Tibial nerve (tissue), 3 donors: Measurements from ENCODE around the gene LTC4S.

Experiments used
- POLR2A ChIP-seq, 2 donors: fragments of 450-650 bp; IDR thresholded peaks; one replicate each; pipeline ENCODE4 v1.6.1; 2017; ENCODE audit warnings: antibody characterized with exemption in 2 of 2, mild to moderate bottlenecking in 2 of 2, moderate library complexity in 2 of 2
- TF ChIP-seq, protein P1 (sequence below), 5 experiments: fragments of 200-600 bp in 3 of 5; fragments of 450-650 bp in 2 of 5; sonication (generic) in 3 of 5; IDR thresholded peaks; one replicate each; pipeline ENCODE4 v1.5.1; 2016 to 2019; ENCODE audit warnings: antibody characterized with exemption in 5 of 5, mild to moderate bottlenecking in 3 of 5, moderate library complexity in 2 of 5

DNA sequence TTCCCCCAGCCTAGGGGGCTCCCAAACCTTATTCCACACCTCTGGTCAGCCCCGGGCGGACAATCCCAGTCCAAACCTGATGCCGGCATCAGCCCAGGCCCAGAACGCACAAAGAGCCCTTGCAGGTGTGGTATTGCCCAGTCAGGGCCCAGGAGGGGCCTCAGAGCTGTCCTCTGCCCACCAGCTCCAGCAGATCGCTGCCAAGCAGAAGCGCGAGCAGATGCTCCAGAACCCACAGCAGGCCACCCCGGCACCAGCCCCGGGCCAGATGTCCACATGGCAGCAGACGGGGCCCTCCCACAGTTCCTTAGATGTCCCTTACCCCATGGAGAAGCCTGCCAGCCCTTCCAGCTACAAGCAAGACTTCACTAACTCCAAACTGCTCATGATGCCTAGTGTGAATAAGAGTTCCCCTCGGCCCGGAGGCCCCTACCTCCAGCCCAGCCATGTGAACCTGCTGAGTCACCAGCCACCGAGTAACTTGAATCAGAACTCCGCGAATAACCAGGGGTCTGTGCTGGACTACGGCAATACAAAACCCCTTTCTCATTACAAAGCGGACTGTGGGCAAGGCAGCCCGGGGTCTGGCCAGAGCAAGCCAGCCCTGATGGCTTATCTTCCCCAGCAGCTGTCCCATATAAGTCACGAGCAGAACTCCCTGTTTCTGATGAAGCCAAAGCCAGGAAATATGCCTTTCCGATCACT is 27.6 kb upstream of the LTC4S start:
- no peak for TF ChIP-seq POLR2A (IDR thresholded peaks at IDR 0.05)
- TF ChIP-seq, protein P1, sequence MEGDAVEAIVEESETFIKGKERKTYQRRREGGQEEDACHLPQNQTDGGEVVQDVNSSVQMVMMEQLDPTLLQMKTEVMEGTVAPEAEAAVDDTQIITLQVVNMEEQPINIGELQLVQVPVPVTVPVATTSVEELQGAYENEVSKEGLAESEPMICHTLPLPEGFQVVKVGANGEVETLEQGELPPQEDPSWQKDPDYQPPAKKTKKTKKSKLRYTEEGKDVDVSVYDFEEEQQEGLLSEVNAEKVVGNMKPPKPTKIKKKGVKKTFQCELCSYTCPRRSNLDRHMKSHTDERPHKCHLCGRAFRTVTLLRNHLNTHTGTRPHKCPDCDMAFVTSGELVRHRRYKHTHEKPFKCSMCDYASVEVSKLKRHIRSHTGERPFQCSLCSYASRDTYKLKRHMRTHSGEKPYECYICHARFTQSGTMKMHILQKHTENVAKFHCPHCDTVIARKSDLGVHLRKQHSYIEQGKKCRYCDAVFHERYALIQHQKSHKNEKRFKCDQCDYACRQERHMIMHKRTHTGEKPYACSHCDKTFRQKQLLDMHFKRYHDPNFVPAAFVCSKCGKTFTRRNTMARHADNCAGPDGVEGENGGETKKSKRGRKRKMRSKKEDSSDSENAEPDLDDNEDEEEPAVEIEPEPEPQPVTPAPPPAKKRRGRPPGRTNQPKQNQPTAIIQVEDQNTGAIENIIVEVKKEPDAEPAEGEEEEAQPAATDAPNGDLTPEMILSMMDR (IDR thresholded peaks at IDR 0.05): no peak
